SK-N-SH (cell line): ENCODE measurements around the gene HIGD2B.
"Not testable (repeated sequence)": the region's sequence is repeated elsewhere in the genome, so short reads cannot be mapped to it uniquely, and the experiment has no call there.

Source experiments
- CTCF ChIP-seq: fragments of 200-600 bp; sonication (generic); IDR thresholded peaks from 2 replicates; pipeline ENCODE4 v1.6.1; 2017; ENCODE audit warnings: antibody characterized with exemption, mild to moderate bottlenecking, moderate library complexity
- EP300 ChIP-seq, 2 experiments: IDR thresholded peaks; 2 replicates each; pipeline versions ENCODE4 v1.4.0 to v1.6.1; 2012; ENCODE audit warnings: borderline replicate concordance in 1 of 2, low read depth in 1 of 2, low read length in 1 of 2
- FOXJ3 ChIP-seq: sonication (generic); formaldehyde crosslinking; IDR thresholded peaks from 2 replicates; pipeline ENCODE4 v1.5.1; 2020; ENCODE audit warnings: mild to moderate bottlenecking, missing genetic modification reagents
- GABPA ChIP-seq: IDR thresholded peaks from 2 replicates; pipeline ENCODE4 v1.4.0; 2012; ENCODE audit warnings: low read depth, mild to moderate bottlenecking
- POLR2AphosphoS5 ChIP-seq: IDR thresholded peaks from 2 replicates; pipeline ENCODE4 v1.6.1; 2012; ENCODE audit warnings: low read depth, low read length
- SMC3 ChIP-seq: IDR thresholded peaks from 2 replicates; pipeline ENCODE4 v1.6.1; 2012; ENCODE audit warnings: low read depth, low read length, improper control_type of control experiment
- TAF1 ChIP-seq: IDR thresholded peaks from 2 replicates; pipeline ENCODE4 v1.6.1; 2012; ENCODE audit warnings: low read depth, mild to moderate bottlenecking, low read length, moderate library complexity, borderline replicate concordance
- TF ChIP-seq, protein P1 (sequence below): IDR thresholded peaks from 2 replicates; pipeline ENCODE4 v1.4.0; 2012; ENCODE audit warnings: low read depth
- TF ChIP-seq, protein P2 (sequence below): fragments of 150-350 bp; IDR thresholded peaks from 2 replicates; pipeline ENCODE4 v1.6.1; 2017; ENCODE audit warnings: antibody characterized with exemption, low read length, low read depth, borderline replicate concordance

GRCh38 chr15:72708551-72709303 is 22.7 kb upstream of the HIGD2B start:
- not testable (repeated sequence) for TF ChIP-seq CTCF; GABPA; SMC3; TAF1; EP300 (IDR thresholded peaks at IDR 0.05; ENCODE audit: borderline replicate concordance in 1 of 2, low read depth in 1 of 2, low read length in 1 of 2); FOXJ3 (CRISPR knock-in tag); POLR2AphosphoS5
- TF ChIP-seq, protein P1, sequence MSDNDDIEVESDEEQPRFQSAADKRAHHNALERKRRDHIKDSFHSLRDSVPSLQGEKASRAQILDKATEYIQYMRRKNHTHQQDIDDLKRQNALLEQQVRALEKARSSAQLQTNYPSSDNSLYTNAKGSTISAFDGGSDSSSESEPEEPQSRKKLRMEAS = not testable (repeated sequence)
- TF ChIP-seq, protein P2, sequence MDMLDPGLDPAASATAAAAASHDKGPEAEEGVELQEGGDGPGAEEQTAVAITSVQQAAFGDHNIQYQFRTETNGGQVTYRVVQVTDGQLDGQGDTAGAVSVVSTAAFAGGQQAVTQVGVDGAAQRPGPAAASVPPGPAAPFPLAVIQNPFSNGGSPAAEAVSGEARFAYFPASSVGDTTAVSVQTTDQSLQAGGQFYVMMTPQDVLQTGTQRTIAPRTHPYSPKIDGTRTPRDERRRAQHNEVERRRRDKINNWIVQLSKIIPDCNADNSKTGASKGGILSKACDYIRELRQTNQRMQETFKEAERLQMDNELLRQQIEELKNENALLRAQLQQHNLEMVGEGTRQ = not testable (repeated sequence)
